PC-9 (cell line): Measurements from ENCODE around the gene SYNPR.

Source experiments
- EZH2 ChIP-seq: fragments of 200-600 bp; sonication (generic); IDR thresholded peaks from 2 replicates; pipeline ENCODE4 v1.8.0; 2017; ENCODE audit warnings: antibody characterized with exemption, low read depth
- TF ChIP-seq, protein P1 (sequence below): fragments of 200-600 bp; sonication (generic); conservative IDR thresholded peaks from 2 replicates; pipeline ENCODE4 v1.6.1; 2017; ENCODE audit warnings: mixed run types, antibody characterized with exemption, mild to moderate bottlenecking, moderate library complexity

GRCh38 chr3:63555767-63556166, 277.7 kb downstream of the SYNPR start:
- TF ChIP-seq, protein P1, sequence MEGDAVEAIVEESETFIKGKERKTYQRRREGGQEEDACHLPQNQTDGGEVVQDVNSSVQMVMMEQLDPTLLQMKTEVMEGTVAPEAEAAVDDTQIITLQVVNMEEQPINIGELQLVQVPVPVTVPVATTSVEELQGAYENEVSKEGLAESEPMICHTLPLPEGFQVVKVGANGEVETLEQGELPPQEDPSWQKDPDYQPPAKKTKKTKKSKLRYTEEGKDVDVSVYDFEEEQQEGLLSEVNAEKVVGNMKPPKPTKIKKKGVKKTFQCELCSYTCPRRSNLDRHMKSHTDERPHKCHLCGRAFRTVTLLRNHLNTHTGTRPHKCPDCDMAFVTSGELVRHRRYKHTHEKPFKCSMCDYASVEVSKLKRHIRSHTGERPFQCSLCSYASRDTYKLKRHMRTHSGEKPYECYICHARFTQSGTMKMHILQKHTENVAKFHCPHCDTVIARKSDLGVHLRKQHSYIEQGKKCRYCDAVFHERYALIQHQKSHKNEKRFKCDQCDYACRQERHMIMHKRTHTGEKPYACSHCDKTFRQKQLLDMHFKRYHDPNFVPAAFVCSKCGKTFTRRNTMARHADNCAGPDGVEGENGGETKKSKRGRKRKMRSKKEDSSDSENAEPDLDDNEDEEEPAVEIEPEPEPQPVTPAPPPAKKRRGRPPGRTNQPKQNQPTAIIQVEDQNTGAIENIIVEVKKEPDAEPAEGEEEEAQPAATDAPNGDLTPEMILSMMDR = no peak
- no peak for TF ChIP-seq EZH2
